ENCODE results near the gene PBX1. TPM values are rescaled to one million over a fixed set of nuclear protein-coding genes. Genes with fewer than 3 reads are reported as not detected.

PBX1 gene
- total and polyA plus RNA-seq, 2 experiments from 2014 or later, result 40.0 to 104 TPM

DNA sequence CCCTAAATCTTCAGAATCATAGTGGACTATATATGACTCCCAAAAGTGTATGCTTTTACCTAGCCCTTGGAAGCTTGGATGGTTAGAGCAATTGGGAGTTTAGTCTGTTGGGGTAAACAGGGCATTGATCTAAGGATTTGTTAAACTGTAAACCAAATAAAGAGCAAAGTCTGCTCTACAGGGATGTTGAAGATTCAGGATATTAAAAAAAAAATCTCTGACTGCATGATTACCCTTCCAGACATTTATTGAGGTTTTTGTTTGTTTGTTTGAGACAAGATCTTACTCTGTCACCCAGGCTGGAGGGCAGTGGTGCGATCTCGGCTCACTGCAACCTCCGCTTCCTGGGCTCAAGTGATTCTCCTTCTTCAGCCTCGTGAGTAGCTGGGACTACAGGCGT lies 31.6 kb downstream of the PBX1 start (continued):
- TF ChIP-seq, protein P1, sequence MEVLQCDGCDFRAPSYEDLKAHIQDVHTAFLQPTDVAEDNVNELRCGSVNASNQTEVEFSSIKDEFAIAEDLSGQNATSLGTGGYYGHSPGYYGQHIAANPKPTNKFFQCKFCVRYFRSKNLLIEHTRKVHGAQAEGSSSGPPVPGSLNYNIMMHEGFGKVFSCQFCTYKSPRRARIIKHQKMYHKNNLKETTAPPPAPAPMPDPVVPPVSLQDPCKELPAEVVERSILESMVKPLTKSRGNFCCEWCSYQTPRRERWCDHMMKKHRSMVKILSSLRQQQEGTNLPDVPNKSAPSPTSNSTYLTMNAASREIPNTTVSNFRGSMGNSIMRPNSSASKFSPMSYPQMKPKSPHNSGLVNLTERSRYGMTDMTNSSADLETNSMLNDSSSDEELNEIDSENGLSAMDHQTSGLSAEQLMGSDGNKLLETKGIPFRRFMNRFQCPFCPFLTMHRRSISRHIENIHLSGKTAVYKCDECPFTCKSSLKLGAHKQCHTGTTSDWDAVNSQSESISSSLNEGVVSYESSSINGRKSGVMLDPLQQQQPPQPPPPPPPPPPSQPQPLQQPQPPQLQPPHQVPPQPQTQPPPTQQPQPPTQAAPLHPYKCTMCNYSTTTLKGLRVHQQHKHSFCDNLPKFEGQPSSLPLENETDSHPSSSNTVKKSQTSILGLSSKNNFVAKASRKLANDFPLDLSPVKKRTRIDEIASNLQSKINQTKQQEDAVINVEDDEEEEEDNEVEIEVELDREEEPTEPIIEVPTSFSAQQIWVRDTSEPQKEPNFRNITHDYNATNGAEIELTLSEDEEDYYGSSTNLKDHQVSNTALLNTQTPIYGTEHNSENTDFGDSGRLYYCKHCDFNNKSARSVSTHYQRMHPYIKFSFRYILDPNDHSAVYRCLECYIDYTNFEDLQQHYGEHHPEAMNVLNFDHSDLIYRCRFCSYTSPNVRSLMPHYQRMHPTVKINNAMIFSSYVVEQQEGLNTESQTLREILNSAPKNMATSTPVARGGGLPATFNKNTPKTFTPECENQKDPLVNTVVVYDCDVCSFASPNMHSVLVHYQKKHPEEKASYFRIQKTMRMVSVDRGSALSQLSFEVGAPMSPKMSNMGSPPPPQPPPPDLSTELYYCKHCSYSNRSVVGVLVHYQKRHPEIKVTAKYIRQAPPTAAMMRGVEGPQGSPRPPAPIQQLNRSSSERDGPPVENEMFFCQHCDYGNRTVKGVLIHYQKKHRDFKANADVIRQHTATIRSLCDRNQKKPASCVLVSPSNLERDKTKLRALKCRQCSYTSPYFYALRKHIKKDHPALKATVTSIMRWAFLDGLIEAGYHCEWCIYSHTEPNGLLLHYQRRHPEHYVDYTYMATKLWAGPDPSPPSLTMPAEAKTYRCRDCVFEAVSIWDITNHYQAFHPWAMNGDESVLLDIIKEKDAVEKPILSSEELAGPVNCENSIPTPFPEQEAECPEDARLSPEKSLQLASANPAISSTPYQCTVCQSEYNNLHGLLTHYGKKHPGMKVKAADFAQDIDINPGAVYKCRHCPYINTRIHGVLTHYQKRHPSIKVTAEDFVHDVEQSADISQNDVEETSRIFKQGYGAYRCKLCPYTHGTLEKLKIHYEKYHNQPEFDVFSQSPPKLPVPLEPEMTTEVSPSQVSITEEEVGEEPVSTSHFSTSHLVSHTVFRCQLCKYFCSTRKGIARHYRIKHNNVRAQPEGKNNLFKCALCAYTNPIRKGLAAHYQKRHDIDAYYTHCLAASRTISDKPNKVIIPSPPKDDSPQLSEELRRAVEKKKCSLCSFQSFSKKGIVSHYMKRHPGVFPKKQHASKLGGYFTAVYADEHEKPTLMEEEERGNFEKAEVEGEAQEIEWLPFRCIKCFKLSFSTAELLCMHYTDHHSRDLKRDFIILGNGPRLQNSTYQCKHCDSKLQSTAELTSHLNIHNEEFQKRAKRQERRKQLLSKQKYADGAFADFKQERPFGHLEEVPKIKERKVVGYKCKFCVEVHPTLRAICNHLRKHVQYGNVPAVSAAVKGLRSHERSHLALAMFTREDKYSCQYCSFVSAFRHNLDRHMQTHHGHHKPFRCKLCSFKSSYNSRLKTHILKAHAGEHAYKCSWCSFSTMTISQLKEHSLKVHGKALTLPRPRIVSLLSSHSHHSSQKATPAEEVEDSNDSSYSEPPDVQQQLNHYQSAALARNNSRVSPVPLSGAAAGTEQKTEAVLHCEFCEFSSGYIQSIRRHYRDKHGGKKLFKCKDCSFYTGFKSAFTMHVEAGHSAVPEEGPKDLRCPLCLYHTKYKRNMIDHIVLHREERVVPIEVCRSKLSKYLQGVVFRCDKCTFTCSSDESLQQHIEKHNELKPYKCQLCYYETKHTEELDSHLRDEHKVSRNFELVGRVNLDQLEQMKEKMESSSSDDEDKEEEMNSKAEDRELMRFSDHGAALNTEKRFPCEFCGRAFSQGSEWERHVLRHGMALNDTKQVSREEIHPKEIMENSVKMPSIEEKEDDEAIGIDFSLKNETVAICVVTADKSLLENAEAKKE (CRISPR knock-in tag; IDR thresholded peaks at IDR 0.05), result no peak
- TF ChIP-seq, protein P2, sequence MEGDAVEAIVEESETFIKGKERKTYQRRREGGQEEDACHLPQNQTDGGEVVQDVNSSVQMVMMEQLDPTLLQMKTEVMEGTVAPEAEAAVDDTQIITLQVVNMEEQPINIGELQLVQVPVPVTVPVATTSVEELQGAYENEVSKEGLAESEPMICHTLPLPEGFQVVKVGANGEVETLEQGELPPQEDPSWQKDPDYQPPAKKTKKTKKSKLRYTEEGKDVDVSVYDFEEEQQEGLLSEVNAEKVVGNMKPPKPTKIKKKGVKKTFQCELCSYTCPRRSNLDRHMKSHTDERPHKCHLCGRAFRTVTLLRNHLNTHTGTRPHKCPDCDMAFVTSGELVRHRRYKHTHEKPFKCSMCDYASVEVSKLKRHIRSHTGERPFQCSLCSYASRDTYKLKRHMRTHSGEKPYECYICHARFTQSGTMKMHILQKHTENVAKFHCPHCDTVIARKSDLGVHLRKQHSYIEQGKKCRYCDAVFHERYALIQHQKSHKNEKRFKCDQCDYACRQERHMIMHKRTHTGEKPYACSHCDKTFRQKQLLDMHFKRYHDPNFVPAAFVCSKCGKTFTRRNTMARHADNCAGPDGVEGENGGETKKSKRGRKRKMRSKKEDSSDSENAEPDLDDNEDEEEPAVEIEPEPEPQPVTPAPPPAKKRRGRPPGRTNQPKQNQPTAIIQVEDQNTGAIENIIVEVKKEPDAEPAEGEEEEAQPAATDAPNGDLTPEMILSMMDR (conservative IDR thresholded peaks at IDR 0.05; ENCODE audit: low read depth in 2 of 2), result no peak
- TF ChIP-seq STAT1 (IDR thresholded peaks at IDR 0.05; ENCODE audit: unreplicated experiment), result no peak

DNA sequence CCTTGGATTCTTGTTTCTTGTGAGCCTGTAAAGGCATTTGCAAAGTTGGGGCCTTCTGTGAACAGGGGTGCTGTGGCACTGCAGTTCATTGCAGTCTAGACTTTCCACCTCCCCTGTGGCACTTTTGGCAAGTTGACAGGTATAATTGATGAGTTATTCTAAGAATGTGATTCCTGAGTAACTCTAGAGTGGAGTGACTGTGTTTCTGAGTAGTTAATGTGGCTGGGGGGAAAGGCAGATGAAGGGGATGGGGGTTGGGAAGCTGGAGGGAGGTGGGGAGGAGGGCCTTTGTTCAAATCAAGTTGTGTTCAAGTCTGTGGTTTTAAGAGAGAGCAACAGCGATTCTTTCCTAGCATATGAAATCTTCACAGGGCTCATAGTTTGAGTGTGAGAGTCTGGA lies 32.9 kb downstream of the PBX1 start:
- Mint-ChIP-seq H3K36me3 (ENCODE audit: low read depth) (peaks cover 27% of the 10 kb centered on the region; the same call in 2 of the 3 replicates), H3K9me3 (no peaks in the 10 kb centered on the region), H3K4me3 (no peak overlapping the region; the same call in 2 of the 3 replicates), H3K4me1 (peaks cover 86% of the 10 kb centered on the region), H3K27me3 (ENCODE audit: insufficient read depth, low read depth, poor library complexity) (peaks cover 17% of the 10 kb centered on the region), H3K27ac (peak overlapping the region; percentile 84)
- no peak for ATAC-seq
- Histone ChIP-seq H3K4me2 (peak overlapping the region; percentile 53), H2AFZ (no peak overlapping the region), H3K4me1 (ENCODE audit: insufficient read depth) (peaks cover 76% of the 10 kb centered on the region), H3F3A (replicated peaks; ENCODE audit: low read depth) (peaks cover 10% of the 10 kb centered on the region; the same call in 1 of the 2 replicates), H3K79me2 (replicated peaks; ENCODE audit: insufficient read depth) (peaks cover 95% of the 10 kb centered on the region), H3K27ac (ENCODE audit: low read depth) (peak overlapping the region; percentile 61; the same call in 1 of the 2 replicates), H3K36me3 (ENCODE audit: insufficient read depth) (no peaks in the 10 kb centered on the region), H3K4me3 (0 out of 2 replicates have a peak overlapping the region, but pooled peaks have one; percentile 6), H3K27me3 (ENCODE audit: insufficient read depth) (no peaks in the 10 kb centered on the region), H3K9me2 (ENCODE audit: insufficient read depth) (no peaks in the 10 kb centered on the region), H4K20me1 (replicated peaks; ENCODE audit: insufficient read depth) (peaks cover 22% of the 10 kb centered on the region)
- DNase-seq (ENCODE audit: low spot score), result peak; percentile 49
- TF ChIP-seq CREB1 (CRISPR knock-in tag; IDR thresholded peaks at IDR 0.05; ENCODE audit: low read depth) (no peak), JUNB (IDR thresholded peaks at IDR 0.05; ENCODE audit: unreplicated experiment) (no peak)
- TF ChIP-seq, protein P1 (CRISPR knock-in tag; IDR thresholded peaks at IDR 0.05), result no peak

All from GM23338 (cell line).